Astrocyte (in vitro differentiated cells and primary cell): ENCODE data around the gene ACOT4. TPM values are rescaled to one million over a fixed set of nuclear protein-coding genes. Genes with fewer than 3 reads are reported as not detected.
"Not testable (repeated sequence)": the region's sequence is repeated elsewhere in the genome, so short reads cannot be mapped to it uniquely, and the experiment has no call there.

Experiments used
- DNase-seq: peaks from one replicate; pipeline ENCODE4 v3.0.0-alpha.2; 2010; ENCODE audit warnings: low read depth
- FAIRE-seq: peaks from 2 replicates; lab custom pipeline; 2011; peaks lifted over from hg19 to GRCh38; lab: Jason Lieb, UNC
- H2AFZ ChIP-seq: 2 replicates; pipeline ENCODE4 v1.6.0; 2012; ENCODE audit warnings: low read depth, low read length, inconsistent platforms
- H3K27ac ChIP-seq: 2 replicates; pipeline ENCODE4 v1.5.1; 2011; ENCODE audit warnings: low read depth, low read length, inconsistent platforms
- H3K27me3 ChIP-seq: 2 replicates; pipeline ENCODE4 v1.6.0; 2011; ENCODE audit warnings: low read length, inconsistent platforms; ENCODE audit not compliant: insufficient read depth
- H3K36me3 ChIP-seq: 2 replicates; pipeline ENCODE4 v1.5.1; 2011; ENCODE audit warnings: low read length, inconsistent platforms; ENCODE audit not compliant: insufficient read depth
- H3K4me1 ChIP-seq: 2 replicates; pipeline ENCODE4 v1.5.1; 2011; ENCODE audit warnings: low read length, inconsistent platforms; ENCODE audit not compliant: insufficient read depth
- H3K4me2 ChIP-seq: 2 replicates; pipeline ENCODE4 v1.6.0; 2012; ENCODE audit warnings: low read length, inconsistent platforms
- H3K4me3 ChIP-seq: 2 replicates; pipeline ENCODE4 v1.5.1; 2011; ENCODE audit warnings: low read depth, mild to moderate bottlenecking, low read length, inconsistent platforms; ENCODE audit not compliant: insufficient read depth
- H3K79me2 ChIP-seq: 2 replicates; pipeline ENCODE4 v1.6.0; 2012; ENCODE audit warnings: mild to moderate bottlenecking, low read length, inconsistent platforms; ENCODE audit not compliant: insufficient read depth
- H3K9ac ChIP-seq: 2 replicates; pipeline ENCODE4 v1.6.0; 2012; ENCODE audit warnings: mild to moderate bottlenecking, low read length, inconsistent platforms
- H3K9me3 ChIP-seq: 2 replicates; pipeline ENCODE4 v1.5.1; 2012; ENCODE audit warnings: low read depth, mild to moderate bottlenecking, low read length, inconsistent platforms; ENCODE audit not compliant: insufficient read depth
- H4K20me1 ChIP-seq: 2 replicates; pipeline ENCODE4 v1.6.0; 2012; ENCODE audit warnings: low read length, inconsistent platforms; ENCODE audit not compliant: insufficient read depth
- H3K27ac Mint-ChIP-seq: one replicate; pipeline ENCODE4 v1.8.0; 2021; ENCODE audit warnings: mild to moderate bottlenecking, mixed read lengths; ENCODE audit not compliant: unreplicated experiment
- H3K27me3 Mint-ChIP-seq: one replicate; pipeline ENCODE4 v1.8.0; 2021; ENCODE audit warnings: low read depth, mixed read lengths; ENCODE audit not compliant: unreplicated experiment
- H3K36me3 Mint-ChIP-seq: one replicate; pipeline ENCODE4 v1.8.0; 2021; ENCODE audit warnings: low read depth, mixed read lengths; ENCODE audit not compliant: unreplicated experiment
- H3K4me1 Mint-ChIP-seq: one replicate; pipeline ENCODE4 v1.8.0; 2021; ENCODE audit warnings: low read depth, mixed read lengths; ENCODE audit not compliant: unreplicated experiment
- H3K4me3 Mint-ChIP-seq: one replicate; pipeline ENCODE4 v1.8.0; 2021; ENCODE audit warnings: mild to moderate bottlenecking, moderate library complexity, mixed read lengths; ENCODE audit not compliant: unreplicated experiment
- H3K9me3 Mint-ChIP-seq: one replicate; pipeline ENCODE4 v1.8.0; 2021; ENCODE audit warnings: mild to moderate bottlenecking, mixed read lengths; ENCODE audit not compliant: unreplicated experiment
- CTCF ChIP-seq: IDR thresholded peaks from 2 replicates; pipeline ENCODE4 v1.5.1; 2011; ENCODE audit warnings: low read depth, mild to moderate bottlenecking, inconsistent platforms, low read length, moderate library complexity; ENCODE audit not compliant: insufficient read depth
- EZH2 ChIP-seq: IDR thresholded peaks from 2 replicates; pipeline ENCODE4 v1.6.1; 2012; ENCODE audit warnings: mild to moderate bottlenecking, low read length, inconsistent platforms; ENCODE audit not compliant: insufficient read depth
- total RNA-seq: library from RNA; stranded (reverse); gene quantifications from 2 replicates; pipeline ENCODE4 v1.2.1, GENCODE V29; 2021

The ACOT4 gene
- total RNA-seq, 1 donor from 2014 or later: 0.14 TPM

- H4K20me1 ChIP-seq: no peaks in the 10 kb centered on the region
- no peaks in the 10 kb centered on the region for H3K9me3 ChIP-seq
These were observed 37.8 kb upstream of the ACOT4 start for GRCh38 chr14:73553845-73554244.

GRCh38 chr14:73557201-73557600, 34.5 kb upstream of the ACOT4 start:
- not testable (repeated sequence) for H2AFZ ChIP-seq, H3K9ac ChIP-seq, H4K20me1 ChIP-seq, H3K9me3 ChIP-seq, H3K4me2 ChIP-seq, H3K4me3 Mint-ChIP-seq, H3K27me3 Mint-ChIP-seq, DNase-seq, H3K36me3 Mint-ChIP-seq, H3K4me3 ChIP-seq, H3K9me3 Mint-ChIP-seq, H3K4me1 ChIP-seq, H3K4me1 Mint-ChIP-seq, H3K27ac Mint-ChIP-seq, FAIRE-seq, H3K79me2 ChIP-seq, H3K27me3 ChIP-seq, H3K36me3 ChIP-seq, H3K27ac ChIP-seq

More at GRCh38 chr14:73553845-73554244, 37.8 kb upstream of the ACOT4 start:
- TF ChIP-seq EZH2 (no peak), CTCF (no peak)
- FAIRE-seq (no peak), DNase-seq (no peak)
- Histone ChIP-seq H3K79me2 (no peaks in the 10 kb centered on the region), H3K4me2 (no peak overlapping the region), H3K4me1 (no peaks in the 10 kb centered on the region), H3K27me3 (no peaks in the 10 kb centered on the region), H3K9ac (no peak overlapping the region), H3K4me3 (no peak overlapping the region), H2AFZ (no peak overlapping the region), H3K36me3 (no peaks in the 10 kb centered on the region), H3K27ac (no peak overlapping the region)
- H3K27me3 Mint-ChIP-seq: peaks cover 9% of the 10 kb centered on the region
- H3K27ac Mint-ChIP-seq: no peak overlapping the region
- H3K4me1 Mint-ChIP-seq: no peaks in the 10 kb centered on the region
- no peaks in the 10 kb centered on the region for H3K9me3 Mint-ChIP-seq
- no peak overlapping the region for H3K4me3 Mint-ChIP-seq
- no peaks in the 10 kb centered on the region for H3K36me3 Mint-ChIP-seq

GRCh38 chr14:73558238-73558637, 33.4 kb upstream of the ACOT4 start:
- H3K4me1 Mint-ChIP-seq, H3K27me3 Mint-ChIP-seq: not testable (repeated sequence)

GRCh38 chr14:73562256-73562655, 29.4 kb upstream of the ACOT4 start:
- not testable (repeated sequence) for H3K27ac Mint-ChIP-seq, H3K4me2 ChIP-seq, H3K27me3 ChIP-seq, H3K27me3 Mint-ChIP-seq, H3K36me3 ChIP-seq, H3K9ac ChIP-seq, FAIRE-seq, H3K79me2 ChIP-seq, H4K20me1 ChIP-seq, H3K9me3 ChIP-seq, H3K4me3 Mint-ChIP-seq, DNase-seq, H3K9me3 Mint-ChIP-seq, H2AFZ ChIP-seq, H3K4me3 ChIP-seq, H3K4me1 ChIP-seq, H3K36me3 Mint-ChIP-seq, H3K27ac ChIP-seq, H3K4me1 Mint-ChIP-seq

More at GRCh38 chr14:73558238-73558637, 33.4 kb upstream of the ACOT4 start:
- DNase-seq, H2AFZ ChIP-seq, H3K4me1 ChIP-seq, FAIRE-seq, H3K36me3 Mint-ChIP-seq, H3K27ac ChIP-seq, H3K9ac ChIP-seq, H3K27ac Mint-ChIP-seq, H3K4me3 ChIP-seq, H3K4me3 Mint-ChIP-seq, H3K36me3 ChIP-seq, H3K9me3 Mint-ChIP-seq, H3K27me3 ChIP-seq, H3K9me3 ChIP-seq, H3K79me2 ChIP-seq, H4K20me1 ChIP-seq, H3K4me2 ChIP-seq: not testable (repeated sequence)

GRCh38 chr14:73562696-73563095, 29.0 kb upstream of the ACOT4 start:
- not testable (repeated sequence) for H3K27ac ChIP-seq, H3K9me3 ChIP-seq, H3K36me3 ChIP-seq, H2AFZ ChIP-seq, H3K9me3 Mint-ChIP-seq, DNase-seq, H3K4me1 Mint-ChIP-seq, FAIRE-seq, H3K9ac ChIP-seq, H3K79me2 ChIP-seq, H3K4me1 ChIP-seq, H3K27me3 Mint-ChIP-seq, H3K36me3 Mint-ChIP-seq, H3K27me3 ChIP-seq, H3K4me2 ChIP-seq, H3K27ac Mint-ChIP-seq, H3K4me3 ChIP-seq, H3K4me3 Mint-ChIP-seq, H4K20me1 ChIP-seq
